GM12873 (cell line): ENCODE results near the gene ALDH3A2.

Experiments used
- TF ChIP-seq, protein P1 (sequence below): IDR thresholded peaks from 2 replicates; pipeline ENCODE4 v1.5.1; 2012; ENCODE audit warnings: low read depth, mild to moderate bottlenecking, moderate library complexity, low read length, control low read depth; ENCODE audit not compliant: insufficient read depth; ENCODE audit errors: missing control alignments

ALDH3A2 gene

DNA sequence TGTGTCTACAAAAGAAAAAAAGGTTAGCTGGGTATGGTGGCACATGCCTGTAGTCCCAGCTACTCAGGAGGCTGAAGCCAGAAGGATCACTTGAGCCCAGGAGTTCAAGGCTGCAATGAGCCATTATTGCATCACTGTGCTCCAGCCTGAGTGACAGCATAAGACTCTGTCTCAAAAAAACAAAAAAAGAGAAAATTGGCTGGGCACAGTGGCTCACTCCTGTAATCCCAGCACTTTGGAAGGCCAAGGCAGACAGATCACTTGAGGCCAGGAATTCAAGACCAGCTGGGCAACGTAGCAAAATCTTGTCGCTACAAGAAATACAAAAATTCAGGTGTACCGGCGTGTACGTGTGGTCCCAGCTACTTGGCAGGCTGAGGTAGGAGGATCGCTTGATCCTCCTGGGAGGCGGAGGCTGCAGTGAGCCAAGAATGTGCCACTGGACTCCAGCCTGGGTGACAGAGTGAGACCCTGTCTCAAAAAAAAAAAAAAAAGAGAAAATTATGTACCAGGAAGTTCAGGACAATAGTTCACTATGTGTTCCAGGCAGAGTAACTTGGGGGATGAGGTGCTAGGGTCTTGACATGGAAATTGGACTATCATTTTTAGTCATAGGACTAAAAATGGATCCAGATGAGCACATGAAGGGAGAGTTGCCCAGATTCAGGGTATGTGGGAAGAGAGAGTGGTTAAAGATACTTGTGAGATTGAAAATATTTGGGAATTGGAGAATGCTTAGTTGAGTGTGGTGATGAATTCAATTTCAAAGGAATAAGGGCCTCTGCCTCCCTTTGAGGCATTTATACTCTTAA is 11.0 kb downstream of the ALDH3A2 start:
- TF ChIP-seq, protein P1, sequence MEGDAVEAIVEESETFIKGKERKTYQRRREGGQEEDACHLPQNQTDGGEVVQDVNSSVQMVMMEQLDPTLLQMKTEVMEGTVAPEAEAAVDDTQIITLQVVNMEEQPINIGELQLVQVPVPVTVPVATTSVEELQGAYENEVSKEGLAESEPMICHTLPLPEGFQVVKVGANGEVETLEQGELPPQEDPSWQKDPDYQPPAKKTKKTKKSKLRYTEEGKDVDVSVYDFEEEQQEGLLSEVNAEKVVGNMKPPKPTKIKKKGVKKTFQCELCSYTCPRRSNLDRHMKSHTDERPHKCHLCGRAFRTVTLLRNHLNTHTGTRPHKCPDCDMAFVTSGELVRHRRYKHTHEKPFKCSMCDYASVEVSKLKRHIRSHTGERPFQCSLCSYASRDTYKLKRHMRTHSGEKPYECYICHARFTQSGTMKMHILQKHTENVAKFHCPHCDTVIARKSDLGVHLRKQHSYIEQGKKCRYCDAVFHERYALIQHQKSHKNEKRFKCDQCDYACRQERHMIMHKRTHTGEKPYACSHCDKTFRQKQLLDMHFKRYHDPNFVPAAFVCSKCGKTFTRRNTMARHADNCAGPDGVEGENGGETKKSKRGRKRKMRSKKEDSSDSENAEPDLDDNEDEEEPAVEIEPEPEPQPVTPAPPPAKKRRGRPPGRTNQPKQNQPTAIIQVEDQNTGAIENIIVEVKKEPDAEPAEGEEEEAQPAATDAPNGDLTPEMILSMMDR: no peak

DNA sequence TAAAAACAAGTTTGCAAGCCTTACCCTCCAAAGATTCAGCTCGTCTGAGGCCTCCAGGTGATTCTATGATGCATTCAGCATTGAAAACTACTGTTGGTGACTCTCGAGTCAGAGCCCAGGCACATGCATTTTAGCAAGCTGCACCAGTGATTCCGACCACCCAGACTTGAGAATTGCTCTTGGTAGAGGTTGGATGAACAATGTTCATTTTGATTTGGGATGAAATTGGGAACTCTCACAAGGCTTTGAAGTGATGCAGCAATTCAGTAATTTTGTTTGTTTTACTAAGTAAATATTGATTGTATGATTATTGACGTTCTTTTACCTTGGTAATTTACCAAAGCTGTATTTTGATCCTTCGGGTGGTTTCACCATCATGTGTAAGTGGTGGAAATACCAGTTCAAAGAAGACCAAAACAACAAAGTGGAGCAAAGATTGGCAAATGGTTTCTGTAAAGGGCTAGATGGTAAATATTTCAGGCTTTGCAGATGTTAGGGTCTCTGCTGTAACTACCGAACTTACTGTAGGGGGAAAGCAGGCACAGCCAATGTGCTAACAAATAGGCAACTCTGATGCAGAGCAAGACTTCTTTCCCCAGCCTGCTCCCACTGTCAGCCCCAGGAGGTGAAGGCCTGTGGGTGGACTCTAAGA is 11.8 kb downstream of the ALDH3A2 start:
- TF ChIP-seq, protein P1: no peak

DNA sequence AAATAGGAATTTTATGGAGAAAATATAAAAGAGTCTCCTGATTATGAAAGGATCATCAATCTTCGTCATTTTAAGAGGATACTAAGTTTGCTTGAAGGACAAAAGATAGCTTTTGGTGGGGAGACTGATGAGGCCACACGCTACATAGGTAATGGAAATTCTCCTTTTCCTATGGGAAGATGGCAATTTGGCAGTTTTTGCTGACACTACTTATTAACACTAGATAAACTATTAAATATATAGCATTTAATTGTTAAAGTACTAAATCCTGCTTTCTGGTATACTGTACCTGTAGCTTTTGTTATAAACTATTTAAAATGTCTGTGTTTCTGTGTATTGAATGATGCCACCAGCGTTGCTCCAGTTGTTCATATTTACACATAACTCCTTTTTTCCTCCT is 12.6 kb downstream of the ALDH3A2 start:
- TF ChIP-seq, protein P1: no peak

DNA sequence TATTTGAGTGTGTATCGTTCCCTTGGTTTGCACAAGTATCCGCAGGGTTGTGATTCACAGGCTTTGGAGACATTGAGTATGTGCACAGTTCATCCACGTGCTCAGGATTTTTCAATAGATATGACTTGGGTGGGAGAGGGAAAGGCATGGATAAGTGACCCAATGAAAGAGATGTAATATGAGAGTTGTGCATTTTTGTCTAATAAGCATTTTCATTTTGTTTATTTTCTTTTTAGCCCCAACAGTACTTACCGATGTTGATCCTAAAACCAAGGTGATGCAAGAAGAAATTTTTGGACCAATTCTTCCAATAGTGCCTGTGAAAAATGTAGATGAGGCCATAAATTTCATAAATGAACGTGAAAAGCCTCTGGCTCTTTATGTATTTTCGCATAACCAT is 14.5 kb downstream of the ALDH3A2 start:
- TF ChIP-seq, protein P1: no peak

DNA sequence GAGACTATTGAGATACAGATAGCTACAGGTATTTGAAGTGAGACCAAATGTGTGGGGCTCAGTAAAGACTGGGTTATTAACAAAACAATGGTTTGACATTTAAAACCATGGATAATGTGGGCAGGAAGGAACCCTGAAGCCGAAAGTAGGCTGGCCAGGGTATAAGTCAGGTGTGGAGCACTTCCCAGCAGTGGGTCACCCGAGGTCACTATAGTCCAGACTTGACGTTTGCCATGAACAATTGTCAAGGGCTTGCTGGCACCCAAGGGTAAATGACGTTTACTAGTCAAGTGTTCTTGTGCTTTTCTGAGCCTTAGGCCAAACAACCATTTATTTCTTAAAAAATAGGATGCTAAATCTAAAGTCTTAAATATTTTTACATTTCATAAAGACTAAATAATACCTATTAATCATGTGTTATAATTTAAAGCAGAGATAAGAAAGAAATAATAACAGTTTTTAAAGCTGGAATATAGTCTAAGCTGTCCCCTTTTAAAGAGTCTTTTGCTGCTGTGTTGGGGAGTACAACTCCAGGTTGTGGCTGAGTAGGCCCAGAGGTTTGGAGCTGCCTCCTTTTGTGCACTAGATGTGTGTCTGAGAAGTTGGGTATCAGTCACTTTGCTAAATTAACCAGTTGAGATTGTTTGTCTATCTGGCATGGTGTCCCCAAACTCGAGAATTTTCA is 15.7 kb downstream of the ALDH3A2 start:
- TF ChIP-seq, protein P1: no peak

DNA sequence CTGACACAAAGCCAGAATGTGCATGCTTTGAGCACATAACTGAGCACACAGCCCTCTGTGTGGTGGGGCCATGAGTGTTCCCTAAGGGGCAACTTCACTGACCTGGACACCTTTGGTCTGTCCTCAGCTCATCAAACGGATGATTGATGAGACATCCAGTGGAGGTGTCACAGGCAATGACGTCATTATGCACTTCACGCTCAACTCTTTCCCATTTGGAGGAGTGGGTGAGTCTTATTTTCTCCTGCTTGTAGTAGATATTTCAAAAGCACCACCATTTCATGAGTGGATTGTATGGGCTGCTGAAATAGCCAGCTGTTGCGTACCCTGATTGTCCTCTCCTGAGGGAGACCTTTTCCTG is 16.2 kb downstream of the ALDH3A2 start:
- TF ChIP-seq, protein P1: no peak

DNA sequence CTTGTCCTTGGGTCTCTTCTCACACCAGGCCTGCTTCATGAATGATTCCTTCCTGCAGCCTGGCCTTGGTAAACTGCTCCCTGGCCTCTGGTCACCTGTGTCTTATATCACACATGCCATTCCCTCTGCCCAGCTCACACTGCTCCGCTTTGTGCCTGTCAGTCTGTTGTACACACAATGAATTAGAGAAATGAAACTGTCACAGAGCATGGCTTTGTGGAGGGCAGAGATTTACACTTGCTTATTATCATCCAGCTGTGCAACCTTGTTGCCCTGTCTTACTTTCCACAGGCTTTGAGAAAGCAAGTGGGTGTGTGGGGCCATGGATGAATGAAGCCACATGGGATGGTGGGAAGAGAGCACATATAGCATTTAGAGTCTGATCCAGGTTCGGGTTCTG is 22.4 kb downstream of the ALDH3A2 start:
- TF ChIP-seq, protein P1: no peak
